ENCODE data around the gene SLC6A9. TPM values are rescaled to one million over a fixed set of nuclear protein-coding genes. Genes with fewer than 3 reads are reported as not detected.

Gene SLC6A9
- total and polyA plus RNA-seq, 4 donors: 0.57 to 47.7 (median 3.6) TPM

DNA sequence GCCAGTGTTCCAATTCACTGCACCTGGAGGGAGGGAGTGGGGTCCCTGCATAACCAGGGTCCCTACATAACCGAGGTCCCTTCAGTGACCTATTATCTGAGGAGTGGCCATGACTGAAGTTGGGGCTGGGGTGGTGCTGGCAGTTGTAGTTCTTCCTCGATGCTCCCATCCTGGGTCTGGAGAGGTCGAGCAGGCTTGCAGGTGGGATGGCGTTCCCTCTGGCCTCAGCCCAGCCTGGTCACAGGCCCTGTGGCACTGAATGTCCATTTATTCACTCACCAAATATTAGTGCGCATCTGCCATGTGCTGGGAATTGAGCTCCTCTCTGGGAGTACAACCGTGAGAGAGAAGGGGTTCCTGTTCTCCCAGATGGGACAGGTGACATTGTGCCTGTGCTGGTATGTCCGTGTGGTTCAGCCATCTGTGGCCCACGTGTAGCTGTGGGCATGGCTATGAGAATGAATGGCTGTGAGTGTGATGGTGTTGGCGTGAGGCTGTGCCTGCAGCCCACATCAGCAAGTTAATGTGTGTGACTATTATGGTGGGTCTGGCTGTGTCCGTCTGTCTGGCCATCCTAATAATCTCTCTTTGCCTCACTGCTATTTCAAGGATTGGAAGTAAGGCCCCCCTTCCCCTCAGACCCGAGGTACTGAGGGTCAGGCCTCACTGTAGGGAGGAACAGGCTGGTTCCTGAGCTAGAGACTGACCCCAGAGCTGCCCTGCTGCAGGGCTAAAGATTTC is 3.9 kb upstream of the SLC6A9 start:
- 85% methylated on average over 11 of the region's 11 CpGs for WGBS
- Histone ChIP-seq H3K9me3 (ENCODE audit: control insufficient read depth in 4 of 4, low read length in 3 of 4) (no peaks in the 10 kb centered on the region), H3K27me3 (ENCODE audit: control insufficient read depth in 4 of 4, insufficient read depth in 4 of 4, low read length in 3 of 4) (no peaks in the 10 kb centered on the region), H3K4me1 (ENCODE audit: control insufficient read depth in 4 of 4, insufficient read depth in 4 of 4, low read length in 3 of 4) (peaks cover 3 to 25% (median 6%) of the 10 kb centered on the region in 4 donors), H3K4me3 (ENCODE audit: low read depth in 1 of 3, low read length in 3 of 3) (no peak overlapping the region), H3K36me3 (ENCODE audit: control insufficient read depth in 4 of 4, insufficient read depth in 3 of 4, low read depth in 1 of 4, low read length in 3 of 4) (no peaks in the 10 kb centered on the region), H3K27ac (ENCODE audit: low read depth in 1 of 2, low read length in 2 of 2) (no peak overlapping the region), H3K9ac (ENCODE audit: low read depth in 1 of 2, low read length in 2 of 2) (no peak overlapping the region)
- no peak for TF ChIP-seq FOXA2 (IDR thresholded peaks at IDR 0.05)
- TF ChIP-seq, protein P1, sequence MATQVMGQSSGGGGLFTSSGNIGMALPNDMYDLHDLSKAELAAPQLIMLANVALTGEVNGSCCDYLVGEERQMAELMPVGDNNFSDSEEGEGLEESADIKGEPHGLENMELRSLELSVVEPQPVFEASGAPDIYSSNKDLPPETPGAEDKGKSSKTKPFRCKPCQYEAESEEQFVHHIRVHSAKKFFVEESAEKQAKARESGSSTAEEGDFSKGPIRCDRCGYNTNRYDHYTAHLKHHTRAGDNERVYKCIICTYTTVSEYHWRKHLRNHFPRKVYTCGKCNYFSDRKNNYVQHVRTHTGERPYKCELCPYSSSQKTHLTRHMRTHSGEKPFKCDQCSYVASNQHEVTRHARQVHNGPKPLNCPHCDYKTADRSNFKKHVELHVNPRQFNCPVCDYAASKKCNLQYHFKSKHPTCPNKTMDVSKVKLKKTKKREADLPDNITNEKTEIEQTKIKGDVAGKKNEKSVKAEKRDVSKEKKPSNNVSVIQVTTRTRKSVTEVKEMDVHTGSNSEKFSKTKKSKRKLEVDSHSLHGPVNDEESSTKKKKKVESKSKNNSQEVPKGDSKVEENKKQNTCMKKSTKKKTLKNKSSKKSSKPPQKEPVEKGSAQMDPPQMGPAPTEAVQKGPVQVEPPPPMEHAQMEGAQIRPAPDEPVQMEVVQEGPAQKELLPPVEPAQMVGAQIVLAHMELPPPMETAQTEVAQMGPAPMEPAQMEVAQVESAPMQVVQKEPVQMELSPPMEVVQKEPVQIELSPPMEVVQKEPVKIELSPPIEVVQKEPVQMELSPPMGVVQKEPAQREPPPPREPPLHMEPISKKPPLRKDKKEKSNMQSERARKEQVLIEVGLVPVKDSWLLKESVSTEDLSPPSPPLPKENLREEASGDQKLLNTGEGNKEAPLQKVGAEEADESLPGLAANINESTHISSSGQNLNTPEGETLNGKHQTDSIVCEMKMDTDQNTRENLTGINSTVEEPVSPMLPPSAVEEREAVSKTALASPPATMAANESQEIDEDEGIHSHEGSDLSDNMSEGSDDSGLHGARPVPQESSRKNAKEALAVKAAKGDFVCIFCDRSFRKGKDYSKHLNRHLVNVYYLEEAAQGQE (IDR thresholded peaks at IDR 0.05): no peak
- TF ChIP-seq, protein P2, sequence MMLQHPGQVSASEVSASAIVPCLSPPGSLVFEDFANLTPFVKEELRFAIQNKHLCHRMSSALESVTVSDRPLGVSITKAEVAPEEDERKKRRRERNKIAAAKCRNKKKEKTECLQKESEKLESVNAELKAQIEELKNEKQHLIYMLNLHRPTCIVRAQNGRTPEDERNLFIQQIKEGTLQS (IDR thresholded peaks at IDR 0.05): no peak
- TF ChIP-seq HNF4G (IDR thresholded peaks at IDR 0.05): no peak
- TF ChIP-seq NR2F2 (IDR thresholded peaks at IDR 0.05): no peak
- no peak for TF ChIP-seq RXRA (IDR thresholded peaks at IDR 0.05)
- TF ChIP-seq, protein P3, sequence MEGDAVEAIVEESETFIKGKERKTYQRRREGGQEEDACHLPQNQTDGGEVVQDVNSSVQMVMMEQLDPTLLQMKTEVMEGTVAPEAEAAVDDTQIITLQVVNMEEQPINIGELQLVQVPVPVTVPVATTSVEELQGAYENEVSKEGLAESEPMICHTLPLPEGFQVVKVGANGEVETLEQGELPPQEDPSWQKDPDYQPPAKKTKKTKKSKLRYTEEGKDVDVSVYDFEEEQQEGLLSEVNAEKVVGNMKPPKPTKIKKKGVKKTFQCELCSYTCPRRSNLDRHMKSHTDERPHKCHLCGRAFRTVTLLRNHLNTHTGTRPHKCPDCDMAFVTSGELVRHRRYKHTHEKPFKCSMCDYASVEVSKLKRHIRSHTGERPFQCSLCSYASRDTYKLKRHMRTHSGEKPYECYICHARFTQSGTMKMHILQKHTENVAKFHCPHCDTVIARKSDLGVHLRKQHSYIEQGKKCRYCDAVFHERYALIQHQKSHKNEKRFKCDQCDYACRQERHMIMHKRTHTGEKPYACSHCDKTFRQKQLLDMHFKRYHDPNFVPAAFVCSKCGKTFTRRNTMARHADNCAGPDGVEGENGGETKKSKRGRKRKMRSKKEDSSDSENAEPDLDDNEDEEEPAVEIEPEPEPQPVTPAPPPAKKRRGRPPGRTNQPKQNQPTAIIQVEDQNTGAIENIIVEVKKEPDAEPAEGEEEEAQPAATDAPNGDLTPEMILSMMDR (IDR thresholded peaks at IDR 0.05; ENCODE audit: low read depth, low read length, missing input control): no peak
- no peak for TF ChIP-seq YY1 (IDR thresholded peaks at IDR 0.05)
- TF ChIP-seq, protein P4, sequence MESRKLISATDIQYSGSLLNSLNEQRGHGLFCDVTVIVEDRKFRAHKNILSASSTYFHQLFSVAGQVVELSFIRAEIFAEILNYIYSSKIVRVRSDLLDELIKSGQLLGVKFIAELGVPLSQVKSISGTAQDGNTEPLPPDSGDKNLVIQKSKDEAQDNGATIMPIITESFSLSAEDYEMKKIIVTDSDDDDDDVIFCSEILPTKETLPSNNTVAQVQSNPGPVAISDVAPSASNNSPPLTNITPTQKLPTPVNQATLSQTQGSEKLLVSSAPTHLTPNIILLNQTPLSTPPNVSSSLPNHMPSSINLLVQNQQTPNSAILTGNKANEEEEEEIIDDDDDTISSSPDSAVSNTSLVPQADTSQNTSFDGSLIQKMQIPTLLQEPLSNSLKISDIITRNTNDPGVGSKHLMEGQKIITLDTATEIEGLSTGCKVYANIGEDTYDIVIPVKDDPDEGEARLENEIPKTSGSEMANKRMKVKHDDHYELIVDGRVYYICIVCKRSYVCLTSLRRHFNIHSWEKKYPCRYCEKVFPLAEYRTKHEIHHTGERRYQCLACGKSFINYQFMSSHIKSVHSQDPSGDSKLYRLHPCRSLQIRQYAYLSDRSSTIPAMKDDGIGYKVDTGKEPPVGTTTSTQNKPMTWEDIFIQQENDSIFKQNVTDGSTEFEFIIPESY (IDR thresholded peaks at IDR 0.05): no peak
- no peak for TF ChIP-seq TAF1 (conservative IDR thresholded peaks at IDR 0.05)
- TF ChIP-seq, protein P5, sequence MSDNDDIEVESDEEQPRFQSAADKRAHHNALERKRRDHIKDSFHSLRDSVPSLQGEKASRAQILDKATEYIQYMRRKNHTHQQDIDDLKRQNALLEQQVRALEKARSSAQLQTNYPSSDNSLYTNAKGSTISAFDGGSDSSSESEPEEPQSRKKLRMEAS (IDR thresholded peaks at IDR 0.05): no peak
- TF ChIP-seq HNF4A (conservative IDR thresholded peaks at IDR 0.05): no peak
- no peak for TF ChIP-seq JUND (IDR thresholded peaks at IDR 0.05)
- no peak for TF ChIP-seq FOXA1 (IDR thresholded peaks at IDR 0.05)
- TF ChIP-seq EGR1 (IDR thresholded peaks at IDR 0.05; ENCODE audit: low read depth in 2 of 2): no peak
- no peak for TF ChIP-seq GABPA (IDR thresholded peaks at IDR 0.05 in 1 of 2, conservative IDR thresholded peaks at IDR 0.05 in 1 of 2)
- TF ChIP-seq SP1 (IDR thresholded peaks at IDR 0.05): no peak
- TF ChIP-seq RAD21 (IDR thresholded peaks at IDR 0.05): no peak
- DNase-seq (ENCODE audit: low spot score): no peak

All from liver (tissue), 9 donors.